Measurements from ENCODE around the gene ARHGAP40.

The ARHGAP40 gene

DNA sequence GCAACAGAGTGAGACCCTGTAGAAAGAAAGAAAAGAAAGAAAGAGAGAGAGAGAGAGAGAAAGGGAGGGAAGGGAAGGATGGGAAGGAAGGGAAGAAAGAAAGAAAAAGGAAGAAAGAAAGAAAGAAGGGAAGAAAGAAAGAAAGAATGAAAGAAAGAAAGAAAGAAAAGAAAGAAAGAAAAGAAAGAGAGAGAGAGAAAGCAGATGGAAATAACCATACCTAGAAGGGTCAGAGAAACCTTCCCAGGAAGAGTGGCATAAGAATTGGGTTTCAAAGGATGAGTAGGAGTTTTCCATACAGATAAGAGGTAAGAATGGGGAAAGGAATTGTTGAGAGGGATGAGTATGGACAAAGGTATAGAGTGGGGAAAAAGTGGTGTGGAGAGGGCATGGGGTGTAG, 68.1 kb downstream of the ARHGAP40 start:
- no peaks in the 10 kb centered on the region for H4K20me1 ChIP-seq (ENCODE audit: insufficient read depth)
- H3K9ac ChIP-seq, result no peak overlapping the region
- no peaks in the 10 kb centered on the region for H3K79me2 ChIP-seq (ENCODE audit: insufficient read depth, low read depth)
- H3K36me3 ChIP-seq (ENCODE audit: insufficient read depth), result no peaks in the 10 kb centered on the region
- H3K4me2 ChIP-seq, result no peak overlapping the region
- no peaks in the 10 kb centered on the region for H3K4me1 ChIP-seq (ENCODE audit: low read depth, poor library complexity, severe bottlenecking)
- TF ChIP-seq, protein P1, sequence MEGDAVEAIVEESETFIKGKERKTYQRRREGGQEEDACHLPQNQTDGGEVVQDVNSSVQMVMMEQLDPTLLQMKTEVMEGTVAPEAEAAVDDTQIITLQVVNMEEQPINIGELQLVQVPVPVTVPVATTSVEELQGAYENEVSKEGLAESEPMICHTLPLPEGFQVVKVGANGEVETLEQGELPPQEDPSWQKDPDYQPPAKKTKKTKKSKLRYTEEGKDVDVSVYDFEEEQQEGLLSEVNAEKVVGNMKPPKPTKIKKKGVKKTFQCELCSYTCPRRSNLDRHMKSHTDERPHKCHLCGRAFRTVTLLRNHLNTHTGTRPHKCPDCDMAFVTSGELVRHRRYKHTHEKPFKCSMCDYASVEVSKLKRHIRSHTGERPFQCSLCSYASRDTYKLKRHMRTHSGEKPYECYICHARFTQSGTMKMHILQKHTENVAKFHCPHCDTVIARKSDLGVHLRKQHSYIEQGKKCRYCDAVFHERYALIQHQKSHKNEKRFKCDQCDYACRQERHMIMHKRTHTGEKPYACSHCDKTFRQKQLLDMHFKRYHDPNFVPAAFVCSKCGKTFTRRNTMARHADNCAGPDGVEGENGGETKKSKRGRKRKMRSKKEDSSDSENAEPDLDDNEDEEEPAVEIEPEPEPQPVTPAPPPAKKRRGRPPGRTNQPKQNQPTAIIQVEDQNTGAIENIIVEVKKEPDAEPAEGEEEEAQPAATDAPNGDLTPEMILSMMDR (conservative IDR thresholded peaks at IDR 0.05; ENCODE audit: low read depth, low read length), result no peak
- H2AFZ ChIP-seq (ENCODE audit: low read depth), result no peak overlapping the region
- no peak overlapping the region for H3K4me3 ChIP-seq (IDR thresholded peaks at IDR 0.05; ENCODE audit: insufficient read depth, low read depth, low read length)
- no peak overlapping the region for H3K27ac ChIP-seq
- peaks cover 3% of the 10 kb centered on the region; the same call in 1 of the 2 replicates for H3K27me3 ChIP-seq (ENCODE audit: insufficient read depth, low read depth)

DNA sequence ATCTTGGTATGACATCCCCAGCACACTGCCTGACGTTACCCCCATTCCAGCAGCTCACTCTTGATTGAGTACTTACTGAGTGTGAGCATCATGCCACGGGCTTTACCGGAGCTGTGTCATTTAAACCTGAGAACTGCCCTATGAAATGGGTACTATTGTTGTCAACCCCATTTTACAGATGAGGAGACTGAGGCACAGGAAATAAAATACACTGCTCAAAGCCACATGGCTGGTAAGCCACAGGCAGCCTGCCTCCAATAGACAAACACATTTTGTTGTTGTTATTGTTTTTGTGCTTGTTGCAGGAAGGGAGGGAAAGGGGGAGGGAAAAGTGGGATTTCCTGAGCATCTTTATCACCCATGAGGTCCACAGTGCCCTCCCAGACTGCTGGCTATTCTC, 69.2 kb downstream of the ARHGAP40 start:
- Histone ChIP-seq H3K27me3 (ENCODE audit: insufficient read depth, low read depth) (peaks cover 3% of the 10 kb centered on the region; the same call in 1 of the 2 replicates), H2AFZ (ENCODE audit: low read depth) (no peak overlapping the region), H3K4me2 (no peak overlapping the region)

DNA sequence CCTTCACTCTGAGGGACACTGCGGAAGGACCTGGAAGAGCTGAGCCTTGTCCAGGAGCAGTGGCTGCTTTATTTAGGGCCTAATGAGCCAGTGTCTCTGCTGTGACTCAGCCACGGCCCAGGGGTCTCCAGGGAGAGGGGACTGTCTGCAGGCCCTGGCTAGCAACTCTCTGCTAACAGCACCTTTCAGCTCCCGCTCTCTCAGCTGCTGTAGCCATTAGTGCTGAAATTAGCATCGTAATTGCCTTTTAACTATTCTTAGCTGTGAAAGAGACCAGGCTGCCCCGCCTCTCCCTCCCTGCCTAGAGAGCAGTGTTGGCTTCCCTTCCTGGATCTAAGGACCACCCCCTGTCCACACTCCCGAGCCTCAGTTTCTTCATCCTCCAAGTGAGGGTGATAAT, 69.6 kb downstream of the ARHGAP40 start:
- no peaks in the 10 kb centered on the region for H4K20me1 ChIP-seq (ENCODE audit: insufficient read depth)
- no peaks in the 10 kb centered on the region for H3K36me3 ChIP-seq (ENCODE audit: insufficient read depth)
- no peak overlapping the region for H2AFZ ChIP-seq (ENCODE audit: low read depth)
- no peak overlapping the region for H3K27ac ChIP-seq
- no peak overlapping the region for H3K4me3 ChIP-seq (IDR thresholded peaks at IDR 0.05; ENCODE audit: insufficient read depth, low read depth, low read length)
- no peaks in the 10 kb centered on the region for H3K4me1 ChIP-seq (ENCODE audit: low read depth, poor library complexity, severe bottlenecking)
- H3K27me3 ChIP-seq (ENCODE audit: insufficient read depth, low read depth), result peaks cover 3% of the 10 kb centered on the region; the same call in 1 of the 2 replicates
- H3K4me2 ChIP-seq, result no peak overlapping the region
- TF ChIP-seq, protein P1 (conservative IDR thresholded peaks at IDR 0.05; ENCODE audit: low read depth, low read length), result no peak
- H3K79me2 ChIP-seq (ENCODE audit: insufficient read depth, low read depth), result no peaks in the 10 kb centered on the region
- H3K9ac ChIP-seq, result no peak overlapping the region

More for the DNA sequence above, 69.2 kb downstream of the ARHGAP40 start:
- TF ChIP-seq, protein P1 (conservative IDR thresholded peaks at IDR 0.05; ENCODE audit: low read depth, low read length), result no peak
- Histone ChIP-seq H3K79me2 (ENCODE audit: insufficient read depth, low read depth) (no peaks in the 10 kb centered on the region), H4K20me1 (ENCODE audit: insufficient read depth) (no peaks in the 10 kb centered on the region), H3K4me3 (IDR thresholded peaks at IDR 0.05; ENCODE audit: insufficient read depth, low read depth, low read length) (no peak overlapping the region), H3K4me1 (ENCODE audit: low read depth, poor library complexity, severe bottlenecking) (no peaks in the 10 kb centered on the region), H3K36me3 (ENCODE audit: insufficient read depth) (no peaks in the 10 kb centered on the region), H3K9ac (no peak overlapping the region), H3K27ac (no peak overlapping the region)

DNA sequence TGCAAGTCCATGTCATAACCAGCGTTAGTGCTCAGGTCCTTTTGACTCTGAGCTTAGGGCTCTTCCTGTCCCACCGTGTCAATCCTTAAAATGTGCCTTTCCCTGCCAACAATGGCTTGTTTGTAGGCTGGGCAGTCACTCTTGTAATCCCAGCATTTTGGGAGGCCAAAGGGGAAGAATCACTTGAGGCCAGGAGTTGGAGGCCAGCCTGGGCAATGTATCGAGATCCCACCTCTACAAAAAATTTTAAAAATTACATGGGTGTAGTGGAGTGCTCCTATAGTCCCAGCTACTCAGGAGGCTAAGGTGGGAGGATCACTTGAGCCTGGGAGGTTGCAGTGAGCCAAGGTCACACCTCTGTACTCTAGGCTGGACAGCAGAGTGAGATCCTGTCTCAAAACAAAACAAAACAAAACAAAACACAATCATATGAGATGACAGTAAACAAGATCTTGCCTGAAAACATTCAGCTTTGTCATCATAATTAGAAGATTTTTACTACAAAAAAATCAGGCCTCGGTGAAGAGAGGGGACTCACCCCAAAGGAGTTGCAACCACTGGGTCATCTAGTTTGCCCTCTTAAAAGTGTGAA, 70.2 kb downstream of the ARHGAP40 start:
- Histone ChIP-seq H3K4me2 (no peak overlapping the region), H3K27me3 (ENCODE audit: insufficient read depth, low read depth) (peaks cover 3% of the 10 kb centered on the region; the same call in 1 of the 2 replicates)
- TF ChIP-seq, protein P1 (conservative IDR thresholded peaks at IDR 0.05; ENCODE audit: low read depth, low read length), result no peak

More for the DNA sequence above, 70.2 kb downstream of the ARHGAP40 start:
- H4K20me1 ChIP-seq (ENCODE audit: insufficient read depth), result no peaks in the 10 kb centered on the region
- H2AFZ ChIP-seq (ENCODE audit: low read depth), result no peak overlapping the region
- H3K36me3 ChIP-seq (ENCODE audit: insufficient read depth), result no peaks in the 10 kb centered on the region
- H3K9ac ChIP-seq, result no peak overlapping the region
- no peaks in the 10 kb centered on the region for H3K4me1 ChIP-seq (ENCODE audit: low read depth, poor library complexity, severe bottlenecking)
- H3K4me3 ChIP-seq (IDR thresholded peaks at IDR 0.05; ENCODE audit: insufficient read depth, low read depth, low read length), result no peak overlapping the region
- no peaks in the 10 kb centered on the region for H3K79me2 ChIP-seq (ENCODE audit: insufficient read depth, low read depth)
- H3K27ac ChIP-seq, result no peak overlapping the region

Data from KMS-11 (cell line).